ENCODE data around the gene CPE.

The CPE gene

GRCh38 chr4:165508372-165509120 lies 129.7 kb downstream of the CPE start:
- no peak for DNase-seq (ENCODE audit: low read depth in 3 of 3)

GRCh38 chr4:165512424-165512823 lies 133.6 kb downstream of the CPE start:
- DNase-seq (ENCODE audit: low read depth in 3 of 3): no peak

- DNase-seq (ENCODE audit: low read depth in 3 of 3): no peak
Observed at GRCh38 chr4:165514739-165515138, 135.9 kb downstream of the CPE start.

GRCh38 chr4:165515201-165515600 lies 136.4 kb downstream of the CPE start:
- DNase-seq (ENCODE audit: low read depth in 3 of 3): no peak

- no peak for DNase-seq (ENCODE audit: low read depth in 3 of 3)
Observed at GRCh38 chr4:165516281-165516833, 137.5 kb downstream of the CPE start.

GRCh38 chr4:165517216-165517615 lies 138.4 kb downstream of the CPE start:
- no peak for DNase-seq (ENCODE audit: low read depth in 3 of 3)

GRCh38 chr4:165518024-165518616 lies 139.3 kb downstream of the CPE start:
- no peak for DNase-seq (ENCODE audit: low read depth in 3 of 3)

- no peak for DNase-seq (ENCODE audit: low read depth in 3 of 3)
Observed at GRCh38 chr4:165518686-165519085, 139.9 kb downstream of the CPE start.

GRCh38 chr4:165519591-165519990 lies 140.8 kb downstream of the CPE start:
- DNase-seq (ENCODE audit: low read depth in 3 of 3): no peak

- DNase-seq (ENCODE audit: low read depth in 3 of 3): no peak
Observed at GRCh38 chr4:165520086-165520485, 141.3 kb downstream of the CPE start.

GRCh38 chr4:165522050-165522449 lies 143.2 kb downstream of the CPE start:
- no peak for DNase-seq (ENCODE audit: low read depth in 3 of 3)

GRCh38 chr4:165524532-165525190 lies 145.9 kb downstream of the CPE start:
- no peak for DNase-seq (ENCODE audit: low read depth in 3 of 3)

GRCh38 chr4:165532976-165533375 lies 154.2 kb downstream of the CPE start:
- no peak for DNase-seq (ENCODE audit: low read depth in 3 of 3)

- DNase-seq (ENCODE audit: low read depth in 3 of 3): no peak
Observed at GRCh38 chr4:165537028-165537648, 158.3 kb downstream of the CPE start.

GRCh38 chr4:165539801-165540200 lies 161.0 kb downstream of the CPE start:
- no peak for DNase-seq (ENCODE audit: low read depth in 3 of 3)

GRCh38 chr4:165540206-165540830 lies 161.5 kb downstream of the CPE start:
- no peak for DNase-seq (ENCODE audit: low read depth in 3 of 3)

- no peak for DNase-seq (ENCODE audit: low read depth in 3 of 3)
Observed at GRCh38 chr4:165541851-165542459, 163.1 kb downstream of the CPE start.

- no peak for DNase-seq (ENCODE audit: low read depth in 3 of 3)
Observed at GRCh38 chr4:165542476-165542875, 163.7 kb downstream of the CPE start.

Measured in stimulated activated CD4-positive, alpha-beta T cell treated with anti-CD3 and anti-CD28 coated beads, TNF-alpha, amount 100 ng/mL, for 24 hours (primary cell).